Keratinocyte (primary cell): ENCODE data around the gene LRCH3.

Experiments used
- CTCF ChIP-seq, 3 experiments: IDR thresholded peaks in 1 of 3; conservative IDR thresholded peaks in 1 of 3; optimal IDR thresholded peaks in 1 of 3; 2 replicates in 2 of 3; 3 replicates in 1 of 3; pipeline versions ENCODE3 to v1.5.1; 2011; ENCODE audit warnings: low read length in 3 of 3, mild to moderate bottlenecking in 3 of 3, moderate library complexity in 2 of 3, control low read depth in 1 of 3, inconsistent platforms in 1 of 3; ENCODE audit not compliant: insufficient read depth in 2 of 3; ENCODE audit errors: extremely low read depth in 1 of 3
- EZH2 ChIP-seq: IDR thresholded peaks from one replicate; pipeline ENCODE4 v1.6.1; 2012; ENCODE audit warnings: inconsistent platforms, mild to moderate bottlenecking, low read length, moderate library complexity

GRCh38 chr3:197874653-197875052 is 83.6 kb downstream of the LRCH3 start:
- no peak for TF ChIP-seq CTCF (optimal IDR thresholded peaks at IDR 0.05 in 1 of 3, IDR thresholded peaks at IDR 0.05 in 1 of 3, conservative IDR thresholded peaks at IDR 0.05 in 1 of 3; ENCODE audit: extremely low read depth in 1 of 3, insufficient read depth in 2 of 3, low read length in 3 of 3)
- TF ChIP-seq EZH2 = no peak
